T47D (cell line): ENCODE results near the gene ATOH8.

Source experiments
- DNase-seq, 2 experiments: peaks; one replicate each; pipeline versions ENCODE4 v3.0.0 to v3.0.0-alpha.2; 2011 to 2012; ENCODE audit warnings: low read depth in 1 of 2, low spot score in 1 of 2
- JUND ChIP-seq: IDR thresholded peaks from 2 replicates; pipeline ENCODE4 v1.6.1; 2012; ENCODE audit warnings: low read depth
- in situ Hi-C: cut with HindIII; loops from 2 replicates; pipeline ENCODE4 v1.10.0; 2016; ENCODE audit warnings: low sequenced_read_pairs, low pct_unique_long_range_greater_than_20kb

The ATOH8 gene

DNA sequence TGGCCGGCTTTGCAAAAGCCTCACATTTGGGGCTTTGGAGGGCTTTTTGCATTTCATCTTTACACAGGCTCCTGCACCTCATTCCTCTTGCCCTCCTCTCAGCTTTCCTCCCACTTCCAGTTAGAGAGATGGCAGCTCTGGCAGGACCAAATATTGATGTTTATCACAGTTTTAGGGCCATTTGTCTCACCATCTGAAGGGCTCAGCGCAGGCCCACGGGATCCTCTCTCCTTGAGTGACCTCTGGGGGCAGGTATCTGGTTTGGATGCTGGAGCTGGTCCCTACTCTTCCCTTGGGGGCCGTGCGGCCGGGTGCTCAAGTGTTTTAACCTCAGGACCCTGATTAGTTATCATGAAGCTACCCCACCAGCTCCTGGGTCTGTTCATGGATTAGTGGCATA lies 19.9 kb downstream of the ATOH8 start:
- TF ChIP-seq JUND = no peak
- in situ Hi-C loops = no loop called here
- DNase-seq = no peak

DNA sequence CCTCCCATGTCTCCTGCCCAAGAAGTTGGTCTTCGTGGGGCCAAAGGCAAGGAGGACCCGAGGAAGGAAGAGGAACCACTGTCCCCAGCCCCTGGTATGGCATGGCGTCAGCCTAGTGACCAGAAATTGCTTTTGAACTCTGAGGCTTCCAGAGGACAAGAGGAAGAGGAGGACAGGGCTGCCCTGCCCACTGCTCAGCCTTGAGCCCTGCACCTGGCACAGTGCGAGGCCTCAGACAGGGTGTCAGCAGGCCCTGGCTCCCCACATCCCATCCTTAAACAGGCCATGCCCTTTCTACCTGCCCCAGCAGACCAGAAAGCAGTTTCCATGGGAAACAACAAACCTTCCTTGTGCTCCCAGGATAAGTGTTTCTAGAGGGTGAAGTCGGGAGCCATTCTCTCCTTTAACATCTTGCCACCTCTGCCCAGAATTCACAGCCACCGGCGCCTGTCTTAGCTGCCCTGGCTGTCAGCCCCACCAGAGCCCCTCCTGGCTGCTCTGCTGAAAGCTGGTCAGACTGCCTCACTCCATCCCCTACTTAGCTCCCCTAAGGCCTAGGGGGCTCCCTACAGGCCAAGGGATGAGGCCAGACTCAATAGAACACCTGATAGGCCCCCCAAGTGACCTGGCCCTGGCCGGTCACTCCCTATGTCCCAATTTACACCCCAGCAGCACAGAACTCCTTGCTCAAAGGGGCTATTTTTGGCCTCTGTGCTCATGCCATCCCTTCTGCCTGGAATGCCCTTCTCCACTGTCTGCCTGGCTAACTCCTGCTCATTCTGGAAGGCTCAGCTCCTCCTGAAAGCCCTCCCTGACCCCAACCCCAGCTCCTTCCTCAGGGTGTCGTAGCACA lies 20.6 kb downstream of the ATOH8 start:
- in situ Hi-C loops = no loop called here
- no peak for DNase-seq
- no peak for TF ChIP-seq JUND

GRCh38 chr2:85775406-85776381 lies 21.9 kb downstream of the ATOH8 start:
- no peak for DNase-seq
- in situ Hi-C loops = no loop called here
- no peak for TF ChIP-seq JUND

DNA sequence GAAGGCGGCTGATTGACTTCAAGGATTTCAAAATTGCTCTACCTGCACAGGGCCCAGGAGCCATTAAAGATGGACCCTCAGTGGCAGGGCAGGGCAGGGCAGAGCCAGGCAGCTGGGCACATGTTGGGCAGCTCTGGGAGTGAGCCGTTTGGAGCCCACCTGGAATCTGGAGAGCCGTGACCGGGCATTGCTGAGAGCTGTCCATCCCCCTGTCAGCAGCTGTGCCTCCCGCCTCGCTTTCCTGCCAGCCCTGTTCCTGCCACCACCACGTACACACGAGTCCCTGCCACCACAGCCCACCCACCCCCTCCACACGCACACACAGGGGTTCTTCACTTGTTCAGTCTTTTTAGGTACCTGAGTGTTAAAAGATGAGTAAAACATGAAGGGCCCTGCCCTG lies 22.9 kb downstream of the ATOH8 start:
- in situ Hi-C loops = no loop called here
- no peak for TF ChIP-seq JUND
- no peak for DNase-seq

GRCh38 chr2:85777441-85777861 lies 23.7 kb downstream of the ATOH8 start:
- DNase-seq = no peak
- in situ Hi-C loops = no loop called here
- no peak for TF ChIP-seq JUND

DNA sequence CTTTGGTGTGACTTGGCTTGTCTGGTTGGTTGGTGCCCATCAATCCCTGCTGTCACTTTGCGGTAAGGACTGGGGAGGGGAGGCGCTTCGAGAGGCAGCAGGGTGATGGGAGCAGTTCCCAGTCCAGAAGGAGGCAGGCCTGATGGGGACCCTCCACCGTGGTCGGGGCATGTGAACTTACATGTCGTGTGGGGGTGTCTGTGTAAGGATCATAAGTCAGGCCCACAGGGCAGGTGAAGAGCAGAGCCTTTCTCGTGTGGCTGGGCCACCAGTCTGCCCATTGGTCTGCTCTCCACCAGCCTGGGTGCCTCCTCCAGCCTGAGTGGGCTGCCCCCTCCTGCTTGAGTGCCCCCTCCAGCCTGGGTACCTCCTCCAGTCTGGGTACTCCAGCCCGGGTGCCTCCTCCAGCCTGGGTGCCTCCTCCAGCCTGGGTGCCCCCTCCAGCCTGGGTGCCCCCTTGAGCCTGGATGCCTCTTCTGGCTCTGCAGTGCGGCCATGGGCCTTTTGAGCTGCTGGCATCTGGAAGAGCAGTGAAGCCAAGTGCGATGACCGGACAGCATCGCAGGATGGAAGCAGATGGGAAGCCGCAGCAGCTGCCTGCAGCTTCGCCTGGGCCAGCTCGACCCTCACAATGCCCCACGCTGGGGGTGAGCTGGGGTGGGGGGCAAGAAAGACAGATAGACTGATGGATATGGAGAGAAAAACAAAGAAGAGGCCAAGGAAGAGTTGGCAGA lies 25.0 kb downstream of the ATOH8 start:
- DNase-seq = no peak
- no peak for TF ChIP-seq JUND
- in situ Hi-C loops = no loop called here

GRCh38 chr2:85779641-85780315 lies 26.0 kb downstream of the ATOH8 start:
- no peak for DNase-seq
- TF ChIP-seq JUND = no peak
- in situ Hi-C loops = no loop called here

DNA sequence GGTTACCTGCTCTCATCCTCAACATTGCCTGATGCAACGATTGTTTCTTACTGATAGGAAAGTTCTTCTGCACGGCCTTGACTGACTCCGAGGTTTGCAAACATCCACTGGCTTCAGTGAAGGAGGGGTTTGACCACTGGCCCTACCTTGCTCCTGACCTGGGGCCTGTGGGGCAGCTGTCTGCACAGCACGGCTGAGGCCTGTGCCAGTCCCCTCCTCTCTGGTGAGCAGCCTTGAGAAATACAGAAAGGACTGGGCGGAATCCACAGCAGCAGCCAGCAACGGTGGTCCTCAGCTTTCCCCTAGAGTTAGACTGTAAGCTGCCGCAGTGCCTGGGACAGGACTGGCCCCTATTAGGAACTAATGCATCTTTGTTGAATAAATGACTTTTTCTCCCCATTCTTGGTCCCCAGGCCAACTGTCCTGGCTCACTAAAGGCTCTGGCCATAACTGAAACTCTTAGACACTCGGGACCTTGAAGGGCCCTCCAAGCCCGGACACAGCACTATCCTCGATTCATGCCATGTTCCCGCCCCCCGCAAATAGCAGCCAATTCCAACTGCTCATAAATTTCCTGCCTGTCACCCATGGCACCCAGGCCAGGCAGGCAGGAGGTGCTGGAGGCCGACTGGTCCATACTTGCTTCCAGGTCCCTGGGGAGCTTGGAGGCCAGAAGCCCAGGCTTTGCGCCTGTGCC lies 26.7 kb downstream of the ATOH8 start:
- DNase-seq = no peak
- in situ Hi-C loops = no loop called here
- no peak for TF ChIP-seq JUND

- TF ChIP-seq JUND = no peak
Measured at GRCh38 chr2:85781013-85781332, 27.2 kb downstream of the ATOH8 start.

GRCh38 chr2:85783796-85784195 lies 30.0 kb downstream of the ATOH8 start:
- in situ Hi-C loops = no loop called here
- peak in 1 of 2 experiments; percentile 6 for DNase-seq

More at GRCh38 chr2:85781013-85781332, 27.2 kb downstream of the ATOH8 start:
- in situ Hi-C loops = no loop called here
- no peak for DNase-seq

DNA sequence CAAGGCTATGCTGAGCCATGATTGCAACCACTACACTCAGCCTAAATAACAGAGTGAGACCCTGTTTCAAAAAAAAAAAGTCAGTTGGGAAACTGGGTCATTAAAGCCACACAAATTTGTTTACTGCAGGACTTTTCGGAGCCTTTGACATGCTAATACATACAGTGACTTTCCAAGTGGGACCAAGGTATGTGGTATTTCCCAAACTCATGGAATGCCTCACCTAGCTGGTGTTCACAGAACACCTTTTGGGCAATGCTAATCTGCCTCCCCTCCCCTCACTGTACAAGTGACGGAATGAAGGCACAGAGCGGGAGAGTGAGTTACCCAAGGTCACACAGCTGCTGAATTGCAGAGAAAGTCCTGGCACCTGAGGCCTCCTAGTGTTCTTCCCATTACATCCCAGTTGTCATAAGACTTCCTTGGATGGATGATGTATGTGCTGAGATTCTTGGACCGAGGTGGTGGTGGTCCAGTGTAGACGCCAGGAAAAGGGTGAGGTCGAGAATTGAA lies 30.7 kb downstream of the ATOH8 start:
- DNase-seq = no peak
- no peak for TF ChIP-seq JUND
- in situ Hi-C loops = no loop called here

More at GRCh38 chr2:85783796-85784195, 30.0 kb downstream of the ATOH8 start:
- TF ChIP-seq JUND = no peak
